Measurements from ENCODE around the gene CSGALNACT2. TPM values are rescaled to one million over a fixed set of nuclear protein-coding genes. Genes with fewer than 3 reads are reported as not detected.
"Not testable (repeated sequence)": the region's sequence is repeated elsewhere in the genome, so short reads cannot be mapped to it uniquely, and the experiment has no call there.

Gene CSGALNACT2
- total RNA-seq, 1 experiment from 2014 or later: 10.2 TPM

DNA sequence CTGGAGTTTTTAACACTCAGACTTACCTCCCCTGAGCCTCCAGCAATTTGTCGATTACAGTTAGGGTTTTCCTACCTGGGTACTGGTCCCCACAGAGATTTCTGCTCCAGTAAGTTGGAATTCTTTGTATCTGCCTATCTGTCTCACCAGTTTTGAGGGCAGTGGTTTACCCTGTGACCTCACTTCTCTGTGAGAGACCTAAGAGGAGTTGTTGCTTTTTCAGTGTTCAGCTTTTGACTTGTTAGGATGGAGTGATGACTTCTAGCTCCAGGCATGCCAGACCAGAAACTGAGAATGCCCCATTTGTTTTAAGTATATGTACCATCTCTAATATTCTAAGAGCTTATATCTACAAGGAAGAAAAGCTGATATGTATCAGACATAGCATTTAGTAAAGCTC, 42.9 kb downstream of the CSGALNACT2 start:
- H3K4me3 ChIP-seq: no peak overlapping the region
- no peaks in the 10 kb centered on the region for H3K9me3 ChIP-seq
- no peak for DNase-seq
- H3K36me3 ChIP-seq: peaks cover 48% of the 10 kb centered on the region
- H3K27me3 ChIP-seq: no peaks in the 10 kb centered on the region

DNA sequence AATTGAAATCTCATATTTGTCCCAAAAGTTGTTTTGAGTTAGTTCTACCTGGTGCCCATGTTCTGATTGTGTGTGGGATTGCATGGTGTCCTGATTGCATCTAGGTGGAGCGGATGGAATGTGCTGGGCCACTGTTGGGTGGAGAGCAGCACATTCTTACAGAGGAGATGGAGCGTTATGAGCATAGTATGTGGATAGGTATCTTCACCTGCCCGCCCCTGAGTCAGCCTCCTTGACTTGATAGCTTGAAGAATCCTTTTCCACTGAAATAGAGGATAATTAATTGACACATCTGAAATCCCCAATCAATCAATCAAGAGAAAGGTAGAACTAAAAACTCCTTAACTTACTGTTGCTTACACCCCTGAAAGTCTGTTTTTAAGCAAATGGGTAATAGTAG, 45.5 kb downstream of the CSGALNACT2 start:
- not testable (repeated sequence) for H3K27me3 ChIP-seq, H3K9me3 ChIP-seq, DNase-seq, H3K4me3 ChIP-seq
- H3K36me3 ChIP-seq: peaks cover 36% of the 10 kb centered on the region

- no peak for DNase-seq
- Histone ChIP-seq H3K27me3 (no peaks in the 10 kb centered on the region), H3K4me3 (no peak overlapping the region), H3K9me3 (no peaks in the 10 kb centered on the region), H3K36me3 (peaks cover 25% of the 10 kb centered on the region)
Measured at GRCh38 chr10:43186150-43186549, 47.9 kb downstream of the CSGALNACT2 start.

- peaks cover 25% of the 10 kb centered on the region for H3K36me3 ChIP-seq
- H3K4me3 ChIP-seq: no peak overlapping the region
- no peaks in the 10 kb centered on the region for H3K9me3 ChIP-seq
- no peak for DNase-seq
- H3K27me3 ChIP-seq: no peaks in the 10 kb centered on the region
Measured at GRCh38 chr10:43187213-43187612, 49.0 kb downstream of the CSGALNACT2 start.

DNA sequence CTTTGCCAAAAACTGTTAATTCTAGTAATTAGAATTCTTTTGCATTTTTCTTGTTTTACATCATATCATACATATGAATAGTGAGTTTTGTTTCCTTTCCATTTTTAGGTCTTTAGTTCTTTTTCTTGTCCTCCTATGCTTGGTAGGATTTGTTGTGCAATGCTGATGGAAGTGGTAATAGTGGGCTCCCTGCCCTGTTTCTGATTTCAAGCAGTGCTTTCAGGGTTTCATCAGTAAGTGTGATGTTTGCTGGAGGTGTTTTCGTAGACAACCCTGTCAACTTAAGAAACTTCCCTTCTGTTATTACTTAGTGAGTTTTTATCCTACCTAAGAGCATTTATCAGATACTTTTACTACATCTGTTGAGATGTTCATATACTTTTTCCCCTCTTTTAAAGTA, 50.5 kb downstream of the CSGALNACT2 start:
- DNase-seq: no peak

DNA sequence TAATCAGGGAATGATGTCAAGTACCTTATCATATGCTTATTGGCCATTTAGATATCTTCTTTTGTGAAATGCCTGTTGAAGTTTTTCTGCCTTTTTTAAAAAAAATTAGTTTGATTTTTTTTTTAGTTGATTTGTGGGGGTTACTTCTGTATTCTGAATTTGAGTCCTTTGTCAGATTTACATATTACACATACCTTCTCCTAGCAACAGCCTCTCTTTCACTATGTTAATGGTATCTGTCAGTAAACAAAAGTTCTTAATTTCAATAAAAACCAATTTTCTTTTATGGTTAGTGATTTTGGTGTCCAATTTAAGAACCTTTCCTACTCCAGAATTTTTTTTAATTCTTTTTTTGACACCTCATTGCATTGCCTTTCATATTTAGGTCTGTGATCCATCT, 52.0 kb downstream of the CSGALNACT2 start:
- no peaks in the 10 kb centered on the region for H3K27me3 ChIP-seq
- no peak for DNase-seq
- H3K9me3 ChIP-seq: no peaks in the 10 kb centered on the region
- no peak overlapping the region for H3K4me3 ChIP-seq
- H3K36me3 ChIP-seq: peaks cover 10% of the 10 kb centered on the region

More for the DNA sequence above, 50.5 kb downstream of the CSGALNACT2 start:
- H3K27me3 ChIP-seq: no peaks in the 10 kb centered on the region
- no peaks in the 10 kb centered on the region for H3K9me3 ChIP-seq
- no peak overlapping the region for H3K4me3 ChIP-seq
- H3K36me3 ChIP-seq: peaks cover 16% of the 10 kb centered on the region

DNA sequence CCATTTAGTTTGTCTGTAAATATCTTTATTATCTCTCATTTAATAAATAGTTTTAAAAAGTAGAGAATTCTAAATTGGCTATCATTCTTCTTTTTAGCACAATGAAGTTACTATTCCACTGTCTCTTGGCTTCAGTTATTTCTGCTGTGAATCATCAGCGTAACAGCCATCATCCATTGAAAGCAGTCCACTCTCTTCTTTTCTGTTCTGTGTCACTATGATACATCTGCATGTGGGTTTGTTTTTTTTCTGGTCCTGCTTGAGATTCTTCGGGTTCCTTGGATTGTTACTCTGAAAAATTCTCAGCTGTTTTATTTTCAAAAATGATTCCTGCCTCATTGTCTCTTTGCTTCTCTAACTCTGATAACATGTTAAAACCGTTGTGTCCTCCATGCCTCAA, 52.5 kb downstream of the CSGALNACT2 start:
- H3K9me3 ChIP-seq: no peaks in the 10 kb centered on the region
- peaks cover 10% of the 10 kb centered on the region for H3K36me3 ChIP-seq
- H3K4me3 ChIP-seq: no peak overlapping the region
- H3K27me3 ChIP-seq: no peaks in the 10 kb centered on the region
- DNase-seq: no peak

GRCh38 chr10:43192884-43193283, 54.6 kb downstream of the CSGALNACT2 start:
- Histone ChIP-seq H3K36me3 (no peaks in the 10 kb centered on the region), H3K4me3 (no peak overlapping the region), H3K27me3 (no peaks in the 10 kb centered on the region), H3K9me3 (no peaks in the 10 kb centered on the region)
- no peak for DNase-seq

DNA sequence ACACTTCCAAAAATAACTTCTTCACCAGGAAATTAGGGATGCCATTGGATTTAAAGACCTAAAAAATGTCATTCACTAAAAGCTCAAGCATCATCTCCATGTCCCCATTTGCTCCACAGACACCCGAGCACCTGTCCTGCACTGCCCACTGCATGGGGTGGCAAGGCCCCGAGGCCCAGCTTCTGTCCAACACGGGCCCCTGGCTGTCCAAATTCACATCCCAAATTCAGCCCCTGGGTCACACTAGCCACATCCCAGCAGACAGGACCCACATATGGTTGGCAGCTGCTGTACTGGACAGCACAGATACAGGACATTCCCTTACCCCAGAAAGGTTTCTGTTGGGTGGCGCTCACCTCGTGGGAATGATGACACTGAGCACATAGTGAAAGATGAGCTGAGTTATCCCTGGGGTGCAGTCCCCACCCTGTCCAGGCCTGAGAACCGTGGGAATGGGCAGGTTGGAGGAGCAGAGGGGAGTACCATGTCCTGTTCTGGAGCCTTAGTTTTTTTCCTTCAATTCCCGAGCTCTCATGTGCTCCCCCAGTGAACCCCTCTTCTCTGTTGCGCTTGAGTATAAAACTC, 55.3 kb downstream of the CSGALNACT2 start:
- DNase-seq: no peak

DNA sequence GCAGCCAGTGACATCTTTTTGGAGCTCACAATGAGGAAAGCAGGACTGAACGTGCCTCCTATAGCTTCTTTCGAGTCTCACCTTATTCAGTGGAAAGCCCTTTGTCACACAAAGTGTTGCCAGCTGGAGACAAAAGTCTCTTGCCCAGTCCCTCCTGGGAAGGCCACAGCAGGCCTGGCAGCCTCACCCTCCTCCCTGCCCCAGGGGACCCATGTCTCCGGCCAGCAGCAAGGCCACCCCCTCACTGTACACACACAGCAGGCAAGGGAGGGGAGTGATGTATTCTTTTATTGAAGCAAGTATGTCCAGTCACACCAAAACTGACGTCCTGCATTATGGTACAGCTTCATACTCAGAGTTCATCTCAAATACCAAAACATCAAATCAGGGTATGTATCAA, 56.0 kb downstream of the CSGALNACT2 start:
- Histone ChIP-seq H3K4me3 (no peak overlapping the region), H3K9me3 (no peaks in the 10 kb centered on the region), H3K36me3 (no peaks in the 10 kb centered on the region), H3K27me3 (no peaks in the 10 kb centered on the region)
- no peak for DNase-seq

More for the DNA sequence above, 55.3 kb downstream of the CSGALNACT2 start:
- Histone ChIP-seq H3K9me3 (no peaks in the 10 kb centered on the region), H3K27me3 (no peaks in the 10 kb centered on the region), H3K36me3 (no peaks in the 10 kb centered on the region), H3K4me3 (no peak overlapping the region)

DNA sequence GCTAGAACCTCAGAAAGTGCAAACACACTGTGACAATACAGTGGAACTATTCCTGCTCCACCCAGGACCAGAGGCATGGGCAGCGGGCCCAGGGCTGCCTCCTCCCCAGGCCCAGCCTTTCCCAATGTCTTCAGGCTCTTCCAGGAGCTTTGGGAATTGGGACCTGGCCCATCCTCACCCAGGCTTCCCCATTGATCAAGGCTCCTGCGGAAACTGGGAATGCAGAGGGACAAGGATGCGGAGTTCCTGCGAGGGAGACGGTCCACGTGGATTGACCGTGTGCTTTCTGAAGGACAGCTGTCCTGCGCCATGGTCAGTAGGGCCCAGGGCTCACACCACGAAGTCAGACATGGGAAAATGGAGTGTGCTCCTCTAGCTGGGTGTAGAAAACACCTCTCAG, 56.6 kb downstream of the CSGALNACT2 start:
- no peak for DNase-seq

GRCh38 chr10:43195557-43195956, 57.3 kb downstream of the CSGALNACT2 start:
- no peak for DNase-seq
- H3K9me3 ChIP-seq: no peaks in the 10 kb centered on the region
- no peaks in the 10 kb centered on the region for H3K27me3 ChIP-seq
- no peak overlapping the region for H3K4me3 ChIP-seq
- no peaks in the 10 kb centered on the region for H3K36me3 ChIP-seq

More for the DNA sequence above, 56.6 kb downstream of the CSGALNACT2 start:
- Histone ChIP-seq H3K27me3 (no peaks in the 10 kb centered on the region), H3K9me3 (no peaks in the 10 kb centered on the region), H3K4me3 (no peak overlapping the region), H3K36me3 (no peaks in the 10 kb centered on the region)

DNA sequence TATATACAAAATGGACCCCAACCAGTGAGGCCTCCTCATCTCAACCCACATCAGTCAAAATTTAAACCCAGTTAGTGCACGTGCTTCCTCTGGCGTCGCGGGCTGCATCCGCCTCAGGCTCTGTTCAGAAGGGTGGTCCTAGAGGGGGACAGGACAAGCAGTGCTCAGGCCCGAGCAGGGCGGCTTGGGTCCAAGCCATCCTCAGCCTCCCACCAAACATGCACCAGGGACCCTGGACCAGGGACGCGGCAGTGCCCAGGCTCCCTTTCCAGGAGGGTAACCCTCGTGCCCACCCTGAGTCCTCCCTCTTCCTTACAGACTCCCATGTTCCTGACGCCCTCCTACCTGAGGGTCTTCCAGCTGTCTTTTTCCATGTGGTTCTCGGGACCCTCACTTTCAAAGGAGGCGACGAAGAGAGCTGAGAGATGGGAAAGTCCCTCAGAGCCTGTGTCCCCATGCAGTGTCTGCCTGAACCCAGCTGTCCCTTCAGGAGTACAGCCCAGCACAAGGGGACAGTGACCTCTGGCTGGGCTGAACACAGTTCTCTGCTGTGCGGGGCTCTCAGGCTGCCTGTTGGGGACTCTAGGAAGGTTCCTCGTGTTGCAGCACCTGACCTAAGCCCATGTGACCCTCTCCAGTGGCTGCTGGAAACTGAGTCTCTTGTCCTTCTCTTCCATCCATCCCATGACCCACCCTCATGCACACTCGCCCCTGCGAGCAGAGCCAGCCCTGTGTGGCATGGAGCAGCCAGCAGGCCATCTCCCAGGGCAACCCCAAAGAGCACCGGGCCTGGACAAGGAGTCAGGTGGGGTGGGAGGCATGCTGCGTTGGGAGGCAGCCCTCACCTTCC, 58.1 kb downstream of the CSGALNACT2 start:
- H3K36me3 ChIP-seq: no peaks in the 10 kb centered on the region

DNA sequence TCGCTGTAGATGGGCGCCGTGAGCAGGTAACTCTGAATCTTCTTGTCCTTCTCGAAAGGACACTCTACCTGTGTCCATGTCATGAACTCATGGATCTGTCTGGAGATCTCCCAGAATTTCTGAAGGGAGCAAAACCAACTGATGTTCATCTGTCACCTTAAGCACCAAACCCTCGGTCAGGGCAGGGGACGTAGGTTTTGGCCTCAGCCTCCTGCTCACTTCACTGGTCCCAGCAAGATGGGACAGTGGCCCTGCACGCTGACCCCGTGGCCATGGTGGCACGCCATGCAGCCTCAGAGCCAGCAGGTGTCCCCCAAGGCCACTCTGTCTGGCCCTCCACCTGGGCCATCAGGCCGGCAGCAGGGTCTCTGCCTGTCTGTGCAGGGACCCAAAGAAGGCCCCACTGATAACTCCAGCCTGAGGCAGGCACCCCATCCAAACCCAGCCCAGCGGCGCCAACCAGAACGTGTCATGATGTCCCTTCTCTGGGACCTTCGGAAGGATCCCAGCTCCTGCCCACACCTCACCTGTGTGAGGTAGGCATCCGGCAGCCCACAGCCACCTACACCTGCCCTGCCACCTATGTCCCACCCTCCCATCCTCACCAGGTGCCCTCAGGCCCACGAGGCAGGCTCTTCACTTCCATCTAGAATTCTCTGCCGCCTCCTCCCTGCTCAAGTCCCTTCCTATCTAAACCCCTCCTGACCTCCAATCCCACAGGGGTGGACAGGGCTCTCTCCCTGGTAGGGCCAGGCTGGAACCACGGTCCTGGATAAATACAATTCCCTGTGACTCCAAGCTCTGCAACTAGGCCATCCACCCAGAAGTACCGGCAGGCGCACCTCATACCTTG, 59.0 kb downstream of the CSGALNACT2 start:
- no peaks in the 10 kb centered on the region for H3K9me3 ChIP-seq
- H3K4me3 ChIP-seq: no peak overlapping the region
- H3K27me3 ChIP-seq: no peaks in the 10 kb centered on the region
- no peak for DNase-seq
- no peaks in the 10 kb centered on the region for H3K36me3 ChIP-seq

More for the DNA sequence above, 58.1 kb downstream of the CSGALNACT2 start:
- Histone ChIP-seq H3K9me3 (no peaks in the 10 kb centered on the region), H3K4me3 (no peak overlapping the region), H3K27me3 (no peaks in the 10 kb centered on the region)
- DNase-seq: no peak

DNA sequence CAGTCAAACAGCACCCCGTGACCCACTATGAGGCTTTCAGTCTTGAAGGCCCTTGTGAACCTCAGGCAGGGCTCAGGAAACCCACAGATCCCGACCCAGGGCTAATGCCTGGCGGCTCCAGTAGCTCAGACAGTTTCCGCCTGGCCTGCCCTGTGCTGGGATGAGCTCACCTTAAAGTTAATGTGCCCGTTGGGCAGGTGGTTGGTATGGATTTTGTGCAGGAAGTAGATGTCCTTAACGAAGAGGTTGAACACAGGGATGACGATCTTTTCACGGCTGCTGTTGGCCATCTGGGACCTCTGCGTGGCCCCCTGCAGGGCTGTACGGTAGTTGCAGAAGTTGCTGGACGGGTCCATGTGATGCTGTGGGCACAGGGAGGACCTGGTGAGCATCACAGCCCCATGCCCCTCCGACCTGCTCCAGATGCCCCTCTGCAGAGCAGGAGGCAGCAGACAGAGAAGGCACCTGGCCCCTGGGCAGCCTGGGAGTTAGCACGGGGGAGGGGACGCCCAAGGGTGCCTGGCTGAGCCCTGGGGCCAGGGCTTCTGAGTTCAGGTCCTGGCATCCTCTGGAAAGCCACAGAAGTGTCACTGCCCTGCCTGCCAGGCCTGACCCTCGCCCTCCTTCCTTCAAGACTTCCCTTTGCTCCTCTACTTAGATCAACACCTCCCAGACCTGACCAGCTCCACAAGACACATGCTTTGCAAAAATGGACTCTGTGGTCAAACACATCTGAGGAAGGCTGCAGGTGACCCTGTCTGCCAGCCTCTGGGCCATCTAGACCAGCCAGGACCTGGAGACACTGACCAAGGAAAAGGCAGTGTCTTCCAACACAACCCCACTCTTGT, 59.8 kb downstream of the CSGALNACT2 start:
- Histone ChIP-seq H3K9me3 (no peaks in the 10 kb centered on the region), H3K4me3 (no peak overlapping the region), H3K27me3 (no peaks in the 10 kb centered on the region), H3K36me3 (no peaks in the 10 kb centered on the region)
- DNase-seq: no peak

- no peak for DNase-seq
- Histone ChIP-seq H3K36me3 (no peaks in the 10 kb centered on the region), H3K27me3 (no peaks in the 10 kb centered on the region), H3K4me3 (no peak overlapping the region), H3K9me3 (no peaks in the 10 kb centered on the region)
Measured at GRCh38 chr10:43198682-43199005, 60.4 kb downstream of the CSGALNACT2 start.
